ENCODE results near the gene EHBP1L1. TPM values are rescaled to one million over a fixed set of nuclear protein-coding genes. Genes with fewer than 3 reads are reported as not detected.

The EHBP1L1 gene
- polyA plus RNA-seq, 3 donors, result 29.6 to 507 (median 42.6) TPM

DNA sequence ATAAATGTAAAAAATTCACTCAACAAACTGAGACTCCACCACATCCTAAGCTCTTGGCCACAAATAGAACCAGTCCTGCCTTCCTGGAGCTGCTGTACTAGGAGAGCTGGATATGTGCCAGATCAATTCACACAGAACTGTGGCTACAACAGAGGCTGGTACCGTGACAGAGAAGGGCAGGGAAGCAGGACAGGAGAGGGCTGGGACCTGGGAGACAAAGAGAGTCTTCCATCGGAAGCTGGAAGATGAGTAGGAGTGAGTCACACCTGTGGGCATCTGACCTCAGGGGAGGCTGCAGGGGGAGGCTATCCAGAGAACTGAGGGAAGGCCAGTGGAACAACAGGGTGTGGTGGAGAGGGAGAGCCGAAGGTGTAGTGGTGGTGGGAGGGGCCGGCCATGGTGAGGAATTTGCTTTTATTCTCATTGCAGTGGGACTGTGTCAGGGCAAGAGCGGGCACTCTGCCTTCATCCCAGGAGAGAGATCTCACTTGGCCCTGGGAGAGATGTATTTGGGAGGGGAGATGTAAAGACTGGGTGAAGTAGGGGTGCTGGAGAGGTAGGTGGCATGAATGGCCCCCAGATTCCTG, 15.8 kb upstream of the EHBP1L1 start:
- Histone ChIP-seq H3K4me1 (ENCODE audit: control insufficient read depth in 1 of 2, insufficient read depth in 2 of 2, low read length in 2 of 2) (peaks cover 17 to 46% of the 10 kb centered on the region in 2 donors), H3K9ac (ENCODE audit: insufficient read depth, low read length, poor library complexity, severe bottlenecking) (no peak overlapping the region), H3K9me3 (replicated peaks in 1 of 2; ENCODE audit: control insufficient read depth in 1 of 2, insufficient read depth in 1 of 2, low read length in 2 of 2) (no peaks in the 10 kb centered on the region), H4K20me1 (ENCODE audit: insufficient read depth, low read length) (no peaks in the 10 kb centered on the region), H3K4me3 (replicated peaks in 1 of 3; ENCODE audit: low read depth in 2 of 3, low read length in 3 of 3) (no peak overlapping the region), H3K4me2 (replicated peaks; ENCODE audit: extremely low read depth, low read length, poor library complexity, severe bottlenecking) (no peak overlapping the region), H3K27ac (ENCODE audit: low read depth in 1 of 2, low read length in 2 of 2) (no peak overlapping the region), H3K27me3 (ENCODE audit: control insufficient read depth in 2 of 2, insufficient read depth in 2 of 2, low read length in 2 of 2) (peaks cover 0 to 33% of the 10 kb centered on the region in 2 donors), H3K79me2 (ENCODE audit: insufficient read depth, low read length) (no peaks in the 10 kb centered on the region), H2AFZ (ENCODE audit: insufficient read depth, low read depth, low read length, poor library complexity, severe bottlenecking) (no peak overlapping the region), H3K36me3 (replicated peaks in 1 of 2; ENCODE audit: control insufficient read depth in 1 of 2, insufficient read depth in 2 of 2, low read length in 2 of 2) (no peaks in the 10 kb centered on the region)
- 98% methylated on average over 5 of the region's 5 CpGs for WGBS (ENCODE audit: insufficient coverage)
- H3K27ac Mint-ChIP-seq, result peak overlapping the region in 2 of 7 donors; percentile 67 to 72
- intact Hi-C loops (cut with micrococcal nuclease), result no loop called here
- peaks cover 0 to 9% of the 10 kb centered on the region in 2 donors for H3K36me3 Mint-ChIP-seq
- H3K4me3 Mint-ChIP-seq, result peak overlapping the region in 1 of 2 donors; percentile 40
- peaks cover 0 to 2% (median 0%) of the 10 kb centered on the region in 7 donors for H3K9me3 Mint-ChIP-seq
- DNase-seq, result no peak
- TF ChIP-seq, protein P1, sequence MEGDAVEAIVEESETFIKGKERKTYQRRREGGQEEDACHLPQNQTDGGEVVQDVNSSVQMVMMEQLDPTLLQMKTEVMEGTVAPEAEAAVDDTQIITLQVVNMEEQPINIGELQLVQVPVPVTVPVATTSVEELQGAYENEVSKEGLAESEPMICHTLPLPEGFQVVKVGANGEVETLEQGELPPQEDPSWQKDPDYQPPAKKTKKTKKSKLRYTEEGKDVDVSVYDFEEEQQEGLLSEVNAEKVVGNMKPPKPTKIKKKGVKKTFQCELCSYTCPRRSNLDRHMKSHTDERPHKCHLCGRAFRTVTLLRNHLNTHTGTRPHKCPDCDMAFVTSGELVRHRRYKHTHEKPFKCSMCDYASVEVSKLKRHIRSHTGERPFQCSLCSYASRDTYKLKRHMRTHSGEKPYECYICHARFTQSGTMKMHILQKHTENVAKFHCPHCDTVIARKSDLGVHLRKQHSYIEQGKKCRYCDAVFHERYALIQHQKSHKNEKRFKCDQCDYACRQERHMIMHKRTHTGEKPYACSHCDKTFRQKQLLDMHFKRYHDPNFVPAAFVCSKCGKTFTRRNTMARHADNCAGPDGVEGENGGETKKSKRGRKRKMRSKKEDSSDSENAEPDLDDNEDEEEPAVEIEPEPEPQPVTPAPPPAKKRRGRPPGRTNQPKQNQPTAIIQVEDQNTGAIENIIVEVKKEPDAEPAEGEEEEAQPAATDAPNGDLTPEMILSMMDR (IDR thresholded peaks at IDR 0.05), result no peak
- peaks cover 37% of the 10 kb centered on the region for H3K4me1 Mint-ChIP-seq
- peaks cover 19 to 42% (median 33%) of the 10 kb centered on the region in 3 donors for H3K27me3 Mint-ChIP-seq (ENCODE audit: low read depth in 3 of 3)

DNA sequence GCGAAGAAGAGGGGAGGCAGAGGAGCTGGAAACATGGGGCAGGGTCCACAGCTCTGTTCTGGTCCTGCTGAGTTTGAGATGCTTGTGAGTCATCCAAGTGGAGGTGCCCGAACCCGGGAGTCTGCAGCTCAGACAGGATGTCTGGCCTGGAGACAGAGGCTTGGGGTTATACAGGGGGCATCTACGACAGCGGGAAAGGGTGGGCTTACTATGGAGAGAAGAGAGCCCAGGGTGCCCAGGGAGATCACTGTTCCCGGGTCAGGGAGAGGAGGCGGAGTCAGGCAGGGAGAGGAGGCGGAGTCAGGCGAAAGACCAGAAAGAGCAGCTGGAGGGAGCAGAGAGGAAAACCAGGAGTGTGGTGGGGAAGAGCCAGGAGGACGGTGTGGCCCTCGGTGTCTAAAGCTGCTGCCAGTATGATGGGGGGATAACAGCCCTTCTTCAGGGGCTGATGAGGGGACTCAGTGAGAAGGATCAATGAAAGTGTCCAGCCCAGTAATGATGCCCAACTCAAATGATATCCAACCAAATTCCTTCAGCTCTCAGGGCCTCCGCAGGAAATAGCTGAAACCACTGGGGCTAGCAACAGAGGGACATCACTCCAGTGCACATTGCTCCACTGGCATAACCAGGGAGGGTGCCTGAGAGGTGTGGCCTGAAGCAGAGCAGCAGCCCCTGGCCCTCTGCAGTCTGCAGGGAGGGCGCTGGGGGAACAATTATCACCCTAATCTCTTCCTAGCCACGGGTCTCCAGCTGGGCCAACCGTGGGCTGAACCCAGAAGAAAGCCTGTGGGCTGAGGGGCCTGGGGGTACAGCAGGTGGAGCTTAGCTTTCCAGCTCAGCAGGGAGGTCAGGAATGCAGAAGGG, 15.1 kb upstream of the EHBP1L1 start:
- peaks cover 0 to 33% of the 10 kb centered on the region in 2 donors for H3K27me3 ChIP-seq (ENCODE audit: control insufficient read depth in 2 of 2, insufficient read depth in 2 of 2, low read length in 2 of 2)
- H3K27me3 Mint-ChIP-seq (ENCODE audit: low read depth in 3 of 3), result peaks cover 19 to 41% (median 27%) of the 10 kb centered on the region in 3 donors
- peaks cover 19 to 46% of the 10 kb centered on the region in 2 donors for H3K4me1 ChIP-seq (ENCODE audit: control insufficient read depth in 1 of 2, insufficient read depth in 2 of 2, low read length in 2 of 2)
- peaks cover 37% of the 10 kb centered on the region for H3K4me1 Mint-ChIP-seq
- H3K9ac ChIP-seq (ENCODE audit: insufficient read depth, low read length, poor library complexity, severe bottlenecking), result no peak overlapping the region
- no peaks in the 10 kb centered on the region for H3K9me3 ChIP-seq (replicated peaks in 1 of 2; ENCODE audit: control insufficient read depth in 1 of 2, insufficient read depth in 1 of 2, low read length in 2 of 2)
- H3K36me3 ChIP-seq (replicated peaks in 1 of 2; ENCODE audit: control insufficient read depth in 1 of 2, insufficient read depth in 2 of 2, low read length in 2 of 2), result no peaks in the 10 kb centered on the region
- no peak overlapping the region for H3K4me2 ChIP-seq (replicated peaks; ENCODE audit: extremely low read depth, low read length, poor library complexity, severe bottlenecking)
- no peak overlapping the region for H3K27ac ChIP-seq (ENCODE audit: low read depth in 1 of 2, low read length in 2 of 2)
- H3K79me2 ChIP-seq (ENCODE audit: insufficient read depth, low read length), result no peaks in the 10 kb centered on the region
- no peaks in the 10 kb centered on the region for H4K20me1 ChIP-seq (ENCODE audit: insufficient read depth, low read length)
- TF ChIP-seq, protein P1 (IDR thresholded peaks at IDR 0.05), result no peak
- no peak overlapping the region for H3K4me3 Mint-ChIP-seq
- no peak overlapping the region for H2AFZ ChIP-seq (ENCODE audit: insufficient read depth, low read depth, low read length, poor library complexity, severe bottlenecking)
- peak overlapping the region in 1 of 7 donors; percentile 72 for H3K27ac Mint-ChIP-seq
- no peak for DNase-seq
- no peak overlapping the region for H3K4me3 ChIP-seq (replicated peaks in 1 of 3; ENCODE audit: low read depth in 2 of 3, low read length in 3 of 3)
- intact Hi-C loops (cut with micrococcal nuclease), result no loop called here
- H3K36me3 Mint-ChIP-seq, result peaks cover 0 to 9% of the 10 kb centered on the region in 2 donors
- WGBS (ENCODE audit: insufficient coverage), result 77% methylated on average over 10 of the region's 15 CpGs
- peaks cover 0 to 2% (median 0%) of the 10 kb centered on the region in 7 donors for H3K9me3 Mint-ChIP-seq
